Panc1 (cell line): ENCODE data around the gene TGM5. TPM values are rescaled to one million over a fixed set of nuclear protein-coding genes. Genes with fewer than 3 reads are reported as not detected.

ENCODE experiments used
- ATAC-seq: fragments of 200-7000 bp; cut with Tn5 transposase; 2 replicates; pipeline ENCODE4 v1.9.1; 2020; ENCODE audit warnings: mild to moderate bottlenecking, moderate library complexity
- BruUV-seq: library from RNA; stranded (reverse); fragments of 400-500 nt; replicated peaks from 2 replicates; lab custom pipeline; 2021; lab: Mats Ljungman, UMichigan
- CTCF ChIA-PET: fragments of 300-600 bp; sonication (Branson Sonifier 250); formaldehyde crosslinking; loops from one replicate; lab custom pipeline; 2022; ENCODE audit warnings: antibody characterized with exemption; lab: Charles Lee
- POLR2A ChIA-PET: fragments of 300-600 bp; sonication (Branson Sonifier 250); formaldehyde crosslinking; loops from one replicate; lab custom pipeline; 2022; ENCODE audit warnings: antibody characterized with exemption; lab: Charles Lee
- DNase-seq: peaks from one replicate; pipeline ENCODE4 v3.0.0-alpha.2; 2010; ENCODE audit warnings: low read depth, low spot score
- H3K27ac ChIP-seq: 2 replicates; pipeline ENCODE4 v1.5.1; 2011; ENCODE audit warnings: mild to moderate bottlenecking, low read length, inconsistent platforms
- H3K27me3 ChIP-seq: fragments of 200-500 bp; sonication (Bioruptor generic); 2 replicates; pipeline ENCODE4 v1.6.0; 2014; ENCODE audit warnings: low read length, inconsistent platforms; ENCODE audit not compliant: control insufficient read depth, insufficient read depth
- H3K36me3 ChIP-seq: fragments of 200-500 bp; sonication (Bioruptor generic); 2 replicates; pipeline ENCODE4 v1.5.1; 2014; ENCODE audit warnings: inconsistent platforms, mild to moderate bottlenecking, low read length, moderate library complexity; ENCODE audit not compliant: control insufficient read depth, insufficient read depth
- H3K4me1 ChIP-seq: 2 replicates; pipeline ENCODE4 v1.5.1; 2011; ENCODE audit warnings: inconsistent platforms, mild to moderate bottlenecking, low read length, moderate library complexity; ENCODE audit not compliant: control insufficient read depth, insufficient read depth
- H3K4me3 ChIP-seq, 2 experiments: 2 replicates each; pipeline ENCODE4 v1.5.1; 2011 to 2012; ENCODE audit warnings: low read depth in 2 of 2, low read length in 2 of 2, mild to moderate bottlenecking in 2 of 2, inconsistent platforms in 1 of 2, moderate library complexity in 1 of 2
- H3K9me3 ChIP-seq: fragments of 200-500 bp; sonication (Bioruptor generic); 2 replicates; pipeline ENCODE4 v1.5.1; 2014; ENCODE audit warnings: low read depth, mild to moderate bottlenecking, inconsistent platforms, low read length, moderate library complexity; ENCODE audit not compliant: control insufficient read depth, insufficient read depth
- POLR2AphosphoS5 ChIP-seq: IDR thresholded peaks from 2 replicates; pipeline ENCODE4 v1.6.1; 2012; ENCODE audit warnings: mild to moderate bottlenecking, low read depth, low read length, moderate library complexity
- SIN3A ChIP-seq: IDR thresholded peaks from 2 replicates; pipeline ENCODE4 v1.6.1; 2012; ENCODE audit warnings: low read depth, mild to moderate bottlenecking, low read length, moderate library complexity, borderline replicate concordance; ENCODE audit not compliant: insufficient read depth
- TCF7L2 ChIP-seq: IDR thresholded peaks from 2 replicates; pipeline ENCODE4 v1.6.1; 2011; ENCODE audit warnings: mild to moderate bottlenecking, low read depth, low read length, inconsistent platforms
- in situ Hi-C: cut with HindIII; loops from 2 replicates; pipeline ENCODE4 v1.10.0; 2016; ENCODE audit warnings: low sequenced_read_pairs, low pct_unique_long_range_greater_than_20kb
- intact Hi-C: fragments of 100-400 bp; cut with micrococcal nuclease; formaldehyde crosslinking; loops from one replicate; pipeline ENCODE4 v1.10.0; 2022; ENCODE audit not compliant: unreplicated experiment
- total RNA-seq: library from RNA; stranded (reverse); gene quantifications from one replicate; pipeline ENCODE4 v1.2.1, GENCODE V29; 2021; ENCODE audit not compliant: unreplicated experiment
- TF ChIP-seq, protein P1 (sequence below): fragments of 450-650 bp; IDR thresholded peaks from 2 replicates; pipeline ENCODE4 v1.5.1; 2017; ENCODE audit warnings: mild to moderate bottlenecking
- TF ChIP-seq, protein P2 (sequence below), 2 experiments: IDR thresholded peaks; 2 replicates each; pipeline ENCODE4 v1.6.1; 2011 to 2012; ENCODE audit warnings: low read depth in 2 of 2, control low read depth in 1 of 2, low read length in 1 of 2, mild to moderate bottlenecking in 1 of 2, moderate library complexity in 1 of 2; ENCODE audit not compliant: insufficient read depth in 1 of 2

Gene TGM5
- total RNA-seq, 1 experiment from 2014 or later = not detected

DNA sequence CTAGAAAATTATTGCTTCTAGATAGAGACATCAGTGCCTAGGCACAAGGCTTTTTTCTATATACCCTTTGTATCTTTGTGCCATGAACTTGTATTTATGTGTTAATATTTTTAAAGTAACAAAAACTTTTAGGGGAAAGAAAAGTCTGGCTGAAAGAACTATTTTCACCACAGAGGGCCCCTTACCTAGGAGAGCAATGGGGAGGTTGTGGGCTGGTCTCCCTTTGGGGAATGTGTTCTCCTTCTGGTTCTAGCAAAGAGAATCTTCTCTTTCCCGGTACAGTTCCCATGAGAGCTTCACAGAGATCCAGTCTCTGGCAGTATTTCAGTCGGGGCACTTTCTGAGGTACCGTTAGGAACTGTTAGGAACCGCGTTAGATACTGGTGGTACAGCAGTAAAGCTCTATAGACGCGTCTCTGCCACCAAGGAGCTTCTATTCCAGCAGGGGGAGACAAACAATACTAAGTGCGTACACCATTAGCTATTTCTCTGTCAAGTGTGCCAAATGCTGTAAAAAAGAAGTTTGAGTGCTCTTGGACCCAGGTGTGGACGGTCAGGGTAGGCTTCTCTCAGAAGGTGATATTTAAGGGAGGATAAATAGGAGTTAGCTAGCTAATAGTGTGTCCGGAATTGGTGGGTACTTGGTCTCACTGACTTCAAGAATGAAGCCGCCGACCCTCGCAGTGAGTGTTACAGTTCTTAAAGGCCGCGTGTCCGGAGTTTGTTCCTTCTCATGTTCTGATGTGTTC is 41.4 kb downstream of the TGM5 start:
- intact Hi-C loops = loop anchor here (1.0 kb wide), 1 partner anchor 60 kb away; no protein-coding TSS in a partner anchor
- in situ Hi-C loops = no loop called here
- ATAC-seq (peak; percentile 95), DNase-seq (peak; percentile 45)
- H3K9me3 ChIP-seq = no peaks in the 10 kb centered on the region
- no peak overlapping the region for H3K4me3 ChIP-seq
- H3K4me1 ChIP-seq = no peaks in the 10 kb centered on the region
- ChIA-PET POLR2A (interaction anchor here (0.5 kb wide), 1 partner anchor 60 kb away, joined by 4 read pairs; no protein-coding TSS in a partner anchor), CTCF (interaction anchor here (0.5 to 1.9 kb wide), 15 partner anchors 11 to 242 kb away, joined by 3 to 49 read pairs (median 5); partner anchors contain the start of genes TGM5 and TGM7)
- no TSS peak for BruUV-seq
- H3K27ac ChIP-seq = no peak overlapping the region
- TF ChIP-seq SIN3A (no peak), POLR2AphosphoS5 (no peak), TCF7L2 (no peak)
- TF ChIP-seq, protein P1, sequence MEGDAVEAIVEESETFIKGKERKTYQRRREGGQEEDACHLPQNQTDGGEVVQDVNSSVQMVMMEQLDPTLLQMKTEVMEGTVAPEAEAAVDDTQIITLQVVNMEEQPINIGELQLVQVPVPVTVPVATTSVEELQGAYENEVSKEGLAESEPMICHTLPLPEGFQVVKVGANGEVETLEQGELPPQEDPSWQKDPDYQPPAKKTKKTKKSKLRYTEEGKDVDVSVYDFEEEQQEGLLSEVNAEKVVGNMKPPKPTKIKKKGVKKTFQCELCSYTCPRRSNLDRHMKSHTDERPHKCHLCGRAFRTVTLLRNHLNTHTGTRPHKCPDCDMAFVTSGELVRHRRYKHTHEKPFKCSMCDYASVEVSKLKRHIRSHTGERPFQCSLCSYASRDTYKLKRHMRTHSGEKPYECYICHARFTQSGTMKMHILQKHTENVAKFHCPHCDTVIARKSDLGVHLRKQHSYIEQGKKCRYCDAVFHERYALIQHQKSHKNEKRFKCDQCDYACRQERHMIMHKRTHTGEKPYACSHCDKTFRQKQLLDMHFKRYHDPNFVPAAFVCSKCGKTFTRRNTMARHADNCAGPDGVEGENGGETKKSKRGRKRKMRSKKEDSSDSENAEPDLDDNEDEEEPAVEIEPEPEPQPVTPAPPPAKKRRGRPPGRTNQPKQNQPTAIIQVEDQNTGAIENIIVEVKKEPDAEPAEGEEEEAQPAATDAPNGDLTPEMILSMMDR = peak; percentile 87
- TF ChIP-seq, protein P2, sequence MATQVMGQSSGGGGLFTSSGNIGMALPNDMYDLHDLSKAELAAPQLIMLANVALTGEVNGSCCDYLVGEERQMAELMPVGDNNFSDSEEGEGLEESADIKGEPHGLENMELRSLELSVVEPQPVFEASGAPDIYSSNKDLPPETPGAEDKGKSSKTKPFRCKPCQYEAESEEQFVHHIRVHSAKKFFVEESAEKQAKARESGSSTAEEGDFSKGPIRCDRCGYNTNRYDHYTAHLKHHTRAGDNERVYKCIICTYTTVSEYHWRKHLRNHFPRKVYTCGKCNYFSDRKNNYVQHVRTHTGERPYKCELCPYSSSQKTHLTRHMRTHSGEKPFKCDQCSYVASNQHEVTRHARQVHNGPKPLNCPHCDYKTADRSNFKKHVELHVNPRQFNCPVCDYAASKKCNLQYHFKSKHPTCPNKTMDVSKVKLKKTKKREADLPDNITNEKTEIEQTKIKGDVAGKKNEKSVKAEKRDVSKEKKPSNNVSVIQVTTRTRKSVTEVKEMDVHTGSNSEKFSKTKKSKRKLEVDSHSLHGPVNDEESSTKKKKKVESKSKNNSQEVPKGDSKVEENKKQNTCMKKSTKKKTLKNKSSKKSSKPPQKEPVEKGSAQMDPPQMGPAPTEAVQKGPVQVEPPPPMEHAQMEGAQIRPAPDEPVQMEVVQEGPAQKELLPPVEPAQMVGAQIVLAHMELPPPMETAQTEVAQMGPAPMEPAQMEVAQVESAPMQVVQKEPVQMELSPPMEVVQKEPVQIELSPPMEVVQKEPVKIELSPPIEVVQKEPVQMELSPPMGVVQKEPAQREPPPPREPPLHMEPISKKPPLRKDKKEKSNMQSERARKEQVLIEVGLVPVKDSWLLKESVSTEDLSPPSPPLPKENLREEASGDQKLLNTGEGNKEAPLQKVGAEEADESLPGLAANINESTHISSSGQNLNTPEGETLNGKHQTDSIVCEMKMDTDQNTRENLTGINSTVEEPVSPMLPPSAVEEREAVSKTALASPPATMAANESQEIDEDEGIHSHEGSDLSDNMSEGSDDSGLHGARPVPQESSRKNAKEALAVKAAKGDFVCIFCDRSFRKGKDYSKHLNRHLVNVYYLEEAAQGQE (IDR thresholded peaks at IDR 0.05; ENCODE audit: insufficient read depth in 1 of 2, low read depth in 2 of 2, low read length in 1 of 2) = no peak
- no peaks in the 10 kb centered on the region for H3K36me3 ChIP-seq
- H3K27me3 ChIP-seq = peaks cover 7% of the 10 kb centered on the region

DNA sequence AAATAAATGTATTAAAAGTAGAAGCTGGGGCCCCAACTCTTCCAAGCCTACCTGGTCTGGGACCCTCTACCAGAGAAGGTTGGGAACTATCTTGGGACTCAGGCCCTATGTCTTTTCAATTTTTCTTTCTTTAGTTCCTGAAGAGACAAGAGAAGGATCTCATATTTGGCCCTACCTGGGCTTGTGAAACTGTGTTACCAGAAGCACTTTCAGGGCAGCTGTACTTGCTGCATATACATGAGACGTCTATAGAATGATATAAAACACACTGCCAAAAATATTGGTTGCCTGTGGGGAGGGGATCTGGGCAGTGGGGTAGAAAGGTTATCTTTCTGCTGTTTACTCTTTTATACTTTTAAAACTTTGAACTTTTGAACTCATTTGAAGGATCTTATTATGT is 45.3 kb downstream of the TGM5 start:
- no peaks in the 10 kb centered on the region for H3K9me3 ChIP-seq
- TF ChIP-seq TCF7L2 = no peak
- TF ChIP-seq, protein P2 (IDR thresholded peaks at IDR 0.05; ENCODE audit: insufficient read depth in 1 of 2, low read depth in 2 of 2, low read length in 1 of 2) = no peak
- no peak for TF ChIP-seq SIN3A
- TF ChIP-seq, protein P1 = no peak
- no peak for TF ChIP-seq POLR2AphosphoS5
- no peak for ATAC-seq
- BruUV-seq = no TSS peak
- no peak overlapping the region for H3K4me3 ChIP-seq
- in situ Hi-C loops (no loop called here), intact Hi-C loops (no loop called here)
- H3K4me1 ChIP-seq = no peaks in the 10 kb centered on the region
- no peak for DNase-seq
- H3K27me3 ChIP-seq = peaks cover 3% of the 10 kb centered on the region; the same call in 1 of the 2 replicates
- ChIA-PET CTCF (interaction anchor here (0.8 kb wide), 1 partner anchor 64 kb away, joined by 3 read pairs; no protein-coding TSS in a partner anchor), POLR2A (interaction anchor here (0.7 kb wide), 1 partner anchor 47 kb away, joined by 11 read pairs; no protein-coding TSS in a partner anchor)
- no peaks in the 10 kb centered on the region for H3K36me3 ChIP-seq
- no peak overlapping the region for H3K27ac ChIP-seq
